Ovary (tissue), 9 donors: ENCODE results near the gene XYLT1. TPM values are rescaled to one million over a fixed set of nuclear protein-coding genes. Genes with fewer than 3 reads are reported as not detected.

Experiments used
- DNase-seq, 5 donors: peaks; one replicate each; pipeline ENCODE4 v3.0.0-alpha.2; 2019 to 2020
- H3K27ac ChIP-seq, 2 donors: fragments of 200-600 bp; one replicate each; pipeline versions ENCODE4 v1.5.1 to v1.8.0; 2019 to 2022
- H3K27me3 ChIP-seq: fragments of 200-600 bp; one replicate; pipeline ENCODE4 v1.8.0; 2022
- H3K36me3 ChIP-seq: fragments of 200-600 bp; sonication (generic); one replicate; pipeline ENCODE4 v1.5.1; 2019
- H3K4me1 ChIP-seq: one replicate; pipeline ENCODE4 v1.8.1; 2013; ENCODE audit warnings: mild to moderate bottlenecking, moderate library complexity; ENCODE audit not compliant: insufficient read depth
- H3K4me3 ChIP-seq: fragments of 200-600 bp; sonication (generic); one replicate; pipeline ENCODE4 v1.5.1; 2017
- H3K9me3 ChIP-seq, 2 donors: fragments of 200-600 bp in 1 of 2; sonication (generic) in 1 of 2; one replicate each; pipeline versions ENCODE4 v1.5.1 to v1.8.1; 2013 to 2019; ENCODE audit warnings: mild to moderate bottlenecking in 1 of 2, moderate library complexity in 1 of 2
- EP300 ChIP-seq: sonication (generic); formaldehyde crosslinking; IDR thresholded peaks from one replicate; pipeline ENCODE4 v1.6.1; 2017; ENCODE audit warnings: antibody characterized with exemption
- POLR2A ChIP-seq: fragments of 450-650 bp; IDR thresholded peaks from one replicate; pipeline ENCODE4 v1.6.1; 2017; ENCODE audit warnings: antibody characterized with exemption, mild to moderate bottlenecking, moderate library complexity
- WGBS, 3 donors: extraction: QIAGEN DNeasy Blood & Tissue Kit in 1 of 3; methylation state at CpG; one replicate each; pipeline versions ENCODE4 v1.1.5 to v1.1.7; 2013 to 2017; 5-methylcytosine and 5-hydroxymethylcytosine counted together
- intact Hi-C, 4 donors: fragments of 100-400 bp; cut with DNase I; formaldehyde crosslinking; loops; one replicate each; pipeline versions ENCODE4 v1.11.0 to v1.15.1; 2022 to 2023
- polyA plus RNA-seq, 2 donors: library from polyadenylated mRNA; stranded (reverse); fragments of 200-250 nt in 1 of 2; fragments of 350-450 nt in 1 of 2; fragmentation: Illumina TruSeq in 1 of 2; extraction: RNeasy Lipid Tissue Mini Kit (QIAGEN cat#74804) in 1 of 2; gene quantifications; one replicate each; pipeline ENCODE4 v1.2.3, GENCODE V29; 2013 to 2014
- total RNA-seq, 7 donors: library from RNA; depleted of rRNA in 2 of 7; stranded (reverse); fragments of >200 nt in 2 of 7; fragmentation: NEBNext Ultra II Directional in 3 of 7; extraction: Animal tissue kit (Norgen Biotek cat#: 25700) in 3 of 7; gene quantifications; one replicate each; pipeline versions ENCODE4 v1.1.0 to v1.2.4, GENCODE V29; 2016 to 2023
- TF ChIP-seq, protein P1 (sequence below), 3 donors: fragments of 450-650 bp in 2 of 3; fragments of 200-600 bp in 1 of 3; IDR thresholded peaks; one replicate each; pipeline versions ENCODE4 v1.5.1 to v1.8.0; 2016 to 2022; ENCODE audit warnings: antibody characterized with exemption in 3 of 3, mild to moderate bottlenecking in 1 of 3
- donor health status: DM: no; HTN: no; CAD: no; lungs with moderate emphysema.
- donor health status: DM: no; HTN: no; CAD: no.
- donor health status: Bipolar disorder and iron deficiency.
- donor health status: DM: yes; HTN: yes; CAD: no.
- donor health status: DM: no; HTN: no; CAD: no.
- donor health status: DM: yes; HTN: yes; CAD: no.

The XYLT1 gene
- total and polyA plus RNA-seq, 9 donors, result 3.2 to 38.0 (median 17.3) TPM

DNA sequence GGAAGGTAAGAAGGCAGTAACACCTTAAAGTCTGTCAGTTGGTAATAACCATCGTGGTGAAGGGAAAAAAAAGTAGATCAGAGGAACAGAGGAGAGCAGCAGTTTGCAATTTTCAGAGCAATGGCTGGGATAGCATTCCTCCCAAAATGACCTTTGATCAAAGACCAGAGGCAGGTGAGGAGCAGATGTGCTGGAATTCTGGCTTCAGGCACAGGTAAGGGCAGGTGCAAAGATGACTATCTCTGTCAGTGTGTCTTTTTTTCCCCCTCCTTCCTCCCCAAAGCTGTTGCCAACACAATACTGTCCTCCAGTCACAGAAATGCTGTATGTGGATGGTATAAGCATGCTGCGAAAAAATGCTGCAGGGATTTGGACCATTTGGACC lies 166.7 kb downstream of the XYLT1 start:
- TF ChIP-seq, protein P1, sequence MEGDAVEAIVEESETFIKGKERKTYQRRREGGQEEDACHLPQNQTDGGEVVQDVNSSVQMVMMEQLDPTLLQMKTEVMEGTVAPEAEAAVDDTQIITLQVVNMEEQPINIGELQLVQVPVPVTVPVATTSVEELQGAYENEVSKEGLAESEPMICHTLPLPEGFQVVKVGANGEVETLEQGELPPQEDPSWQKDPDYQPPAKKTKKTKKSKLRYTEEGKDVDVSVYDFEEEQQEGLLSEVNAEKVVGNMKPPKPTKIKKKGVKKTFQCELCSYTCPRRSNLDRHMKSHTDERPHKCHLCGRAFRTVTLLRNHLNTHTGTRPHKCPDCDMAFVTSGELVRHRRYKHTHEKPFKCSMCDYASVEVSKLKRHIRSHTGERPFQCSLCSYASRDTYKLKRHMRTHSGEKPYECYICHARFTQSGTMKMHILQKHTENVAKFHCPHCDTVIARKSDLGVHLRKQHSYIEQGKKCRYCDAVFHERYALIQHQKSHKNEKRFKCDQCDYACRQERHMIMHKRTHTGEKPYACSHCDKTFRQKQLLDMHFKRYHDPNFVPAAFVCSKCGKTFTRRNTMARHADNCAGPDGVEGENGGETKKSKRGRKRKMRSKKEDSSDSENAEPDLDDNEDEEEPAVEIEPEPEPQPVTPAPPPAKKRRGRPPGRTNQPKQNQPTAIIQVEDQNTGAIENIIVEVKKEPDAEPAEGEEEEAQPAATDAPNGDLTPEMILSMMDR (IDR thresholded peaks at IDR 0.05), result no peak
- TF ChIP-seq POLR2A, result no peak
- TF ChIP-seq EP300, result no peak
- peak overlapping the region in 1 of 2 donors; percentile 66 for H3K27ac ChIP-seq
- intact Hi-C loops, result loop anchor here in 1 of 4 donors (10.0 kb wide), 1 partner anchor 161 kb away; no protein-coding TSS in a partner anchor
- no peaks in the 10 kb centered on the region for H3K9me3 ChIP-seq
- no peak for DNase-seq
- WGBS, 3 donors, result 46 to 58% (median 50%) methylated on average over 2 of the region's 2 CpGs
- no peaks in the 10 kb centered on the region for H3K27me3 ChIP-seq
- H3K4me3 ChIP-seq, result no peak overlapping the region
- no peaks in the 10 kb centered on the region for H3K36me3 ChIP-seq
- H3K4me1 ChIP-seq, result peaks cover 14% of the 10 kb centered on the region

DNA sequence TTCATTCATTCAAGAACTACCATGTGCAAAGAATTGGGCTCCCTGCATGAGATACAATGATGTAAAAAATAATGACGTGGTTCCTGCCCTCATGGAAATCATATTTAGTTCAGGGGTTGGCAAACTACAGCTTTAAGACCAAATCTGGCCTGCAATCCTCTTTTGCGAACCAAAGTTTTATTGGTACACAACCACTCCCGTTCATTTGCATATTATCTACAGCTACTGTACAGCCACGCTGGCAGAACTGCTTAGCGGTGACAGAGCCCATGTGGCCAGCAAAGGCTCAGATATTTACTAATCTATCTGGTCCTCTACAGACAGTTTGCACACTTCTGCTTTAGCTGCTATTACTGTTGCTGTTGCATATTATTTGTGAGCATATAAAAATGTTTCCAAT lies 167.7 kb downstream of the XYLT1 start:
- TF ChIP-seq POLR2A (no peak), EP300 (no peak)
- TF ChIP-seq, protein P1 (IDR thresholded peaks at IDR 0.05), result no peak
- Histone ChIP-seq H3K27ac (no peak overlapping the region), H3K9me3 (no peaks in the 10 kb centered on the region), H3K27me3 (no peaks in the 10 kb centered on the region), H3K36me3 (no peaks in the 10 kb centered on the region), H3K4me1 (peaks cover 14% of the 10 kb centered on the region), H3K4me3 (no peak overlapping the region)
- no peak for DNase-seq
- intact Hi-C loops, result loop anchor here in 1 of 4 donors (10.0 kb wide), 1 partner anchor 162 kb away; no protein-coding TSS in a partner anchor
- 83 to 93% (median 88%) methylated on average over 5 of the region's 5 CpGs for WGBS, 3 donors

DNA sequence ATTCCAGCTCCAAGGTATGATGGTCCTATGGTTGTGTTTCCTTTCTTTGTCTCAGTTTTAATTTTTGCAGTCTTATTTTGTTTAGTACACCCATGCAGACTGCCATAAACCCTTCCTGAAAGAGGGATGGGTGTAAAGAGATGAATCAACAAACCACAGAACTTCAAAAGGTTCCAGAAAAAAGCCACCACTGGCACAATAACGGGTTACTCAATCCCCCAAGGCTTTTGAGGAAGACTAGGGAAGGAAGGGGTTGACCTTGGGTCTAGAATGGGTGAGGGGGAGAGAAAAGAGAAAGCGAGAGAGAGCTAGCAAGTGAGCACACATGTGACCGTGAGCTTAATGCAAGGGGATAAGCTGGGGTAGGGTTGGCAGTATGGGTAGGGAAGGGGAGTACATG lies 168.1 kb downstream of the XYLT1 start:
- H3K4me1 ChIP-seq, result peaks cover 14% of the 10 kb centered on the region
- intact Hi-C loops, result loop anchor here in 1 of 4 donors (10.0 kb wide), 1 partner anchor 162 kb away; no protein-coding TSS in a partner anchor
- no peak overlapping the region for H3K27ac ChIP-seq

DNA sequence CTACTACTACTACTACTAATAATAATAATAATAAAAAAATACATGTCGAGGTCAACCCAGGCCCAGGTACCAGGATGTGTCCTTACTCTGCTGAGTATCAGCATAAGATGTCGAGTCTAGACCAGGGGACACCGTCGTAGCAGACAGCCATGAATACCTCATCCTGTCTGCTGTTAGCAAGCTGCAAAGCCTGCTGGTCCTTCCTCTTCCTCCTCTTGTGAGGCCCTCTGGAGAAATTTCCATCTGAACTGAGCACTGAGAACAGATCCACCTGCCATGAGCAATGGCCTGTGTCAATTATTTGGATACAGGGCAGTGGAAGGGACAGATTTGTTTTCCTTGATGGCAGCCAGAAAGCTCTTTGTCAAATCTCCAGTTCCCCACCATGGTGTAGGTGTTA lies 168.5 kb downstream of the XYLT1 start:
- intact Hi-C loops, result loop anchor here in 1 of 4 donors (10.0 kb wide), 1 partner anchor 163 kb away; no protein-coding TSS in a partner anchor
- H3K27ac ChIP-seq, result no peak overlapping the region
- 93 to 97% (median 95%) methylated on average over 4 of the region's 4 CpGs for WGBS, 3 donors

More for the DNA sequence above, 168.1 kb downstream of the XYLT1 start:
- TF ChIP-seq POLR2A, result no peak
- H3K4me3 ChIP-seq, result no peak overlapping the region
- no peaks in the 10 kb centered on the region for H3K27me3 ChIP-seq
- 79 to 86% (median 84%) methylated on average over 3 of the region's 3 CpGs for WGBS, 3 donors
- no peaks in the 10 kb centered on the region for H3K36me3 ChIP-seq
- no peaks in the 10 kb centered on the region for H3K9me3 ChIP-seq
- DNase-seq, result no peak

More for the DNA sequence above, 168.5 kb downstream of the XYLT1 start:
- TF ChIP-seq, protein P1 (IDR thresholded peaks at IDR 0.05), result no peak
- TF ChIP-seq POLR2A, result no peak
- no peak for TF ChIP-seq EP300
- no peaks in the 10 kb centered on the region for H3K9me3 ChIP-seq
- H3K36me3 ChIP-seq, result no peaks in the 10 kb centered on the region
- no peaks in the 10 kb centered on the region for H3K27me3 ChIP-seq
- no peak overlapping the region for H3K4me3 ChIP-seq
- no peak for DNase-seq
- H3K4me1 ChIP-seq, result peaks cover 14% of the 10 kb centered on the region
